ENCODE data around the gene RIOX2. TPM values are rescaled to one million over a fixed set of nuclear protein-coding genes. Genes with fewer than 3 reads are reported as not detected.
"Not testable (repeated sequence)": the region's sequence is repeated elsewhere in the genome, so short reads cannot be mapped to it uniquely, and the experiment has no call there.

RIOX2 gene
- total RNA-seq, 6 experiments from 2014 or later: 10.9 to 27.6 (median 15.6) TPM

DNA sequence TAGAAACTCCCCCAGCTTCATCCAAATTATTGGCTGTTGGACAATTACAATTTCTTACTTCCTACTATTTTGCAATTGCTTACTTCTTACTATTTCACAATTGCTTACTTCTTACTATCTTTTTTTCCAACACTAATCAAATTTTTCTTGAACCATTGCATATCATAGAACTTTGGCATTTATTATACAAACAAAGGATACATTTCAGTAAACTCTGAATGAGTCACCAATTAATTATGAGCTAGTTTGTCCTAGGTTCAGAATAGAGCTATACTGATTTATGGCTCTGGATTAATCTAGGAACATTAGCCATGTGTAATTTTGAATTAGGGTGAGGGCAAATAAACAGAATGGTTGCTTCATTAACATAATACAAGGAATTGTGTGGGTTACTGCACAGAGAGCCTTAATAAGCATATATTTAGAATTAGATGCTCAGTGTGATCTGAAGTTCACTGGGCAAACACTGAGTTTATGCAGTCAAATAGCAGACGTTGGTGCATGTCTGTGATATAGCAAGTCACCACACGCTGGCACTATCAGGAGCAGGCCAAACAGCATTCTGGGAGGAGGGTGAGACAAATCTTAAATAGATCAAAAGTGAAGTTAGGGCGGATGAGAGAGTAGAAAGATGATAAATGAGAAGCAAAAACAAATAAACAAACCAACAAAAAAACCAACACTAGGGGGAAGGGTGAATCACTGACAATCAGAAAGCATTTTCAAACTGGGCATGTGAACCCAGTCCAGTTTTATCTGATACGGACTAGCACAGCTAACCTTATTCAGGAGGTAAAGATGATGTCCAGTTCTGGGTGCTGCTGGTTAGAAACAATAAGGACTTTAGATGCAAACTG lies 41.4 kb upstream of the RIOX2 start:
- intact Hi-C loops (cut with DNase I): no loop called here
- WGBS (ENCODE audit: insufficient coverage, low coverage, low lambda C conversion rate, missing lambda C conversion rate): 49% methylated on average over 4 of the region's 4 CpGs
- DNase-seq (no peak), ATAC-seq (peak; percentile 43 to 70 (median 64))
- Histone ChIP-seq H3K36me3 (peaks cover 0 to 2% (median 0%) of the 10 kb centered on the region in 4 donors), H3K27ac (peak overlapping the region in 1 of 3 donors; percentile 36), H3K4me3 (no peak overlapping the region), H3K4me1 (peaks cover 0 to 37% (median 3%) of the 10 kb centered on the region in 4 donors), H3K27me3 (no peaks in the 10 kb centered on the region), H3K9me3 (no peaks in the 10 kb centered on the region)
- TF ChIP-seq, protein P1, sequence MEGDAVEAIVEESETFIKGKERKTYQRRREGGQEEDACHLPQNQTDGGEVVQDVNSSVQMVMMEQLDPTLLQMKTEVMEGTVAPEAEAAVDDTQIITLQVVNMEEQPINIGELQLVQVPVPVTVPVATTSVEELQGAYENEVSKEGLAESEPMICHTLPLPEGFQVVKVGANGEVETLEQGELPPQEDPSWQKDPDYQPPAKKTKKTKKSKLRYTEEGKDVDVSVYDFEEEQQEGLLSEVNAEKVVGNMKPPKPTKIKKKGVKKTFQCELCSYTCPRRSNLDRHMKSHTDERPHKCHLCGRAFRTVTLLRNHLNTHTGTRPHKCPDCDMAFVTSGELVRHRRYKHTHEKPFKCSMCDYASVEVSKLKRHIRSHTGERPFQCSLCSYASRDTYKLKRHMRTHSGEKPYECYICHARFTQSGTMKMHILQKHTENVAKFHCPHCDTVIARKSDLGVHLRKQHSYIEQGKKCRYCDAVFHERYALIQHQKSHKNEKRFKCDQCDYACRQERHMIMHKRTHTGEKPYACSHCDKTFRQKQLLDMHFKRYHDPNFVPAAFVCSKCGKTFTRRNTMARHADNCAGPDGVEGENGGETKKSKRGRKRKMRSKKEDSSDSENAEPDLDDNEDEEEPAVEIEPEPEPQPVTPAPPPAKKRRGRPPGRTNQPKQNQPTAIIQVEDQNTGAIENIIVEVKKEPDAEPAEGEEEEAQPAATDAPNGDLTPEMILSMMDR (IDR thresholded peaks at IDR 0.05): no peak
- no peak for TF ChIP-seq POLR2A (IDR thresholded peaks at IDR 0.05)

DNA sequence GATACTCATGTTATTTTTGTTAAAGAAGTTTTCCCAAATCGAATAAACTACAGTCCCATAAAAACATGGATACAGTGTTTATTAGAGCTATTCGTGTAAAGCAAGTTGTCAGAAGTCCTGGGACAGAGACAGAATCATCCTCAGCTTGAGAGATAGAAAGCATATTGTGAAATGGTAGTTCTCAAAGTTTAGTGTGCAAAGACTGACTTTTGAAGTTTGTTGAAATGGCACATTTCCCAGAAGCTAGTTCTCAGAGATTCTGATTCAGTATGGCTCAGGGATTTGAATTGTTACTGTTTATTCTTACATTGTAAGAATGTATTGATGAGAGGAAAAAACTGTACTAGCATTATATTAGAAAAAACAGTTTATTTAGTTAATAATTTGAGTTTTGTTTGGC lies 40.7 kb upstream of the RIOX2 start:
- Histone ChIP-seq H3K9me3 (no peaks in the 10 kb centered on the region), H3K27me3 (no peaks in the 10 kb centered on the region), H3K36me3 (peaks cover 0 to 2% (median 0%) of the 10 kb centered on the region in 4 donors), H3K4me1 (peaks cover 0 to 37% (median 3%) of the 10 kb centered on the region in 4 donors), H3K4me3 (no peak overlapping the region), H3K27ac (peak overlapping the region in 1 of 3 donors; percentile 36)
- 33% methylated on average over 2 of the region's 2 CpGs for WGBS (ENCODE audit: insufficient coverage, low coverage, low lambda C conversion rate, missing lambda C conversion rate)
- intact Hi-C loops (cut with DNase I): no loop called here
- TF ChIP-seq POLR2A (IDR thresholded peaks at IDR 0.05): no peak
- TF ChIP-seq, protein P1 (IDR thresholded peaks at IDR 0.05): no peak
- DNase-seq (no peak), ATAC-seq (peak; percentile 66 to 87 (median 86))

DNA sequence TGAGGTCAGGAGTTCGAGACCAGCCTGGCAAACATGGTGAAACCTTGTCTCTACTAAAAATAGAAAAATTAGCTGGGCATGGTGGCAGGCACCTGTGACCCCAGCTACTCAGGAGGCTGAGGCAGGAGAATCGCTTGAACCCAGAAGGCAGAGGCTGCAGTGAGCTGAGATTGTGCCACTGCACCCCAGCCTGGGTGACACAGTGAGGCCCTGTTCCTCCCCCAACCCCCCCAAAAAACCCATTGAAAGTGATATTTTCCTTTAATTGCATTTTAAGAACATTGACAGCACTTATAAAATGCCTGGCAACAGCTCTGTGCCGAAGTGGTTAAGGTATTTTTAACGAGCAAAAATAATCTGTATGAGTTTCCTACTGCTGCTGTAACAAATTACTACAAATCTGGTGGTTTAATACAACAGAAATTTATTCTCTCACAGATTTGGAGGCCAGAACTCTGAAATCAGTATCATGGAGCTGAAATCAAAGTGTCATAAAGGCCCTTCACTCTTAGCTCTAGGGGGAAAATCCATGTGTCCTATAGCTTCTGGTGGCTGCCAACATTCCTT lies 38.7 kb upstream of the RIOX2 start:
- H3K9me3 ChIP-seq; intact Hi-C loops (cut with DNase I): not testable (repeated sequence)
- peaks cover 0 to 37% (median 3%) of the 10 kb centered on the region in 4 donors for H3K4me1 ChIP-seq

DNA sequence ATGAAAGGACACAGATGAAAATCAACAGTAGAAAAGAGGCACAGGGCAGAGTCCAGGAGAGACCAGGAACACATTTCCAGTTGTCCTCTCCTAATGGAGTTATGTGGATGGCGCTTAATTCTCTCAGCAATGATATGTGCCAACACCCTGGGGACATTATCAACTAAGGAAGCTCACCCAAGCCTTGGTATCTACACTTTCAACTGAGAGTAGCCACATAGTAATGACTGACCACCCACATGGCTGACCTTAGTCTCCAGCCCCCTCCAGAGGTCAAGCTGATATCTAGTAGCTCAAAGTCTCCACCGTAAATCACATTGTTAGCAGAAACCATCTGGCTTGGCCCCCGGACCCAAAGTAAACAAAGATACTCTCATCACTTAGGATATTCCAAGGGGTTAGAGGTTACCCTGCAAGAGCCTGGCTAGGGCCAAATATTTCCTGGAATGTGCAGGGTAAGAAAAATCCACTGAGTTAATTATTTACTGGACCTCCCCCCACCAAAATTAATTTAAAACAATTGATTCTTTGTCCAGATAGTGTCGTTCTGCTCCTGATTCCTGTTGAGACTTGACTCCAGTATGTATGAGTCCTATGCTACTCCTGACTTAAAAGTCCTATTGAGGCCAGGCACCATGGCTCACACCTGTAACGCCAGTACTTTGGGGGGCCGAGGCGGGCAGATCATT lies 38.1 kb upstream of the RIOX2 start:
- DNase-seq: no peak
- Histone ChIP-seq H3K4me3 (no peak overlapping the region), H3K4me1 (peaks cover 0 to 37% (median 3%) of the 10 kb centered on the region in 4 donors), H3K27me3 (no peaks in the 10 kb centered on the region), H3K9me3 (no peaks in the 10 kb centered on the region), H3K27ac (no peak overlapping the region), H3K36me3 (peaks cover 0 to 2% (median 0%) of the 10 kb centered on the region in 4 donors)
- ATAC-seq: peak; percentile 39 to 59 (median 48)
- intact Hi-C loops (cut with DNase I): no loop called here
- TF ChIP-seq, protein P1 (IDR thresholded peaks at IDR 0.05): no peak
- TF ChIP-seq POLR2A (IDR thresholded peaks at IDR 0.05): no peak
- 45% methylated on average over 6 of the region's 7 CpGs for WGBS (ENCODE audit: insufficient coverage, low coverage, low lambda C conversion rate, missing lambda C conversion rate)

More for the DNA sequence above, 38.7 kb upstream of the RIOX2 start:
- ATAC-seq, H3K4me3 ChIP-seq, H3K27me3 ChIP-seq, H3K27ac ChIP-seq, H3K36me3 ChIP-seq, DNase-seq: not testable (repeated sequence)
- WGBS (ENCODE audit: insufficient coverage, low coverage, low lambda C conversion rate, missing lambda C conversion rate): 90% methylated on average over 2 of the region's 4 CpGs
